Suprapubic skin (tissue), 4 donors: ENCODE data around the gene BRK1. TPM values are rescaled to one million over a fixed set of nuclear protein-coding genes. Genes with fewer than 3 reads are reported as not detected.
"Not testable (repeated sequence)": the region's sequence is repeated elsewhere in the genome, so short reads cannot be mapped to it uniquely, and the experiment has no call there.

Experiments used
- DNase-seq, 2 donors: peaks; one replicate each; pipeline ENCODE4 v3.0.0-alpha.2; 2019; ENCODE audit warnings: low spot score in 2 of 2
- H3K27ac ChIP-seq: fragments of 200-600 bp; sonication (generic); one replicate; pipeline ENCODE4 v1.5.1; 2019
- H3K27me3 ChIP-seq: fragments of 200-600 bp; sonication (generic); one replicate; pipeline ENCODE4 v1.5.1; 2019
- H3K36me3 ChIP-seq: fragments of 200-600 bp; sonication (generic); one replicate; pipeline ENCODE4 v1.5.1; 2019
- H3K4me1 ChIP-seq: fragments of 200-600 bp; sonication (generic); one replicate; pipeline ENCODE4 v1.5.1; 2019
- H3K4me3 ChIP-seq: fragments of 200-600 bp; sonication (generic); one replicate; pipeline ENCODE4 v1.5.1; 2019; ENCODE audit warnings: mild to moderate bottlenecking
- H3K9me3 ChIP-seq: fragments of 200-600 bp; sonication (generic); one replicate; pipeline ENCODE4 v1.5.1; 2019
- EP300 ChIP-seq: sonication (generic); formaldehyde crosslinking; IDR thresholded peaks from one replicate; pipeline ENCODE4 v1.6.1; 2017; ENCODE audit warnings: antibody characterized with exemption
- POLR2A ChIP-seq, 2 donors: fragments of 450-650 bp; IDR thresholded peaks; one replicate each; pipeline ENCODE4 v1.6.1; 2017; ENCODE audit warnings: antibody characterized with exemption in 2 of 2, mild to moderate bottlenecking in 2 of 2, moderate library complexity in 2 of 2
- POLR2AphosphoS5 ChIP-seq, 3 donors: sonication (generic); formaldehyde crosslinking; IDR thresholded peaks; one replicate each; pipeline ENCODE4 v1.6.1; 2017; ENCODE audit warnings: antibody characterized with exemption in 3 of 3
- WGBS: methylation state at CpG from one replicate; pipeline ENCODE4 v1.1.5; 2018; 5-methylcytosine and 5-hydroxymethylcytosine counted together
- total RNA-seq, 4 donors: library from RNA; depleted of rRNA; stranded (reverse); fragments of >200 nt; gene quantifications; one replicate each; pipeline ENCODE4 v1.1.0, GENCODE V29; 2016
- TF ChIP-seq, protein P1 (sequence below), 2 donors: fragments of 200-600 bp in 1 of 2; fragments of 450-650 bp in 1 of 2; sonication (generic) in 1 of 2; IDR thresholded peaks; one replicate each; pipeline ENCODE4 v1.5.1; 2016 to 2019; ENCODE audit warnings: antibody characterized with exemption in 2 of 2, mild to moderate bottlenecking in 1 of 2, moderate library complexity in 1 of 2

The BRK1 gene
- total RNA-seq = 100 to 1,000 TPM in 1 of 4 donors, 10 to 100 TPM in 3; 51.7 to 101 (median 83.9) TPM

DNA sequence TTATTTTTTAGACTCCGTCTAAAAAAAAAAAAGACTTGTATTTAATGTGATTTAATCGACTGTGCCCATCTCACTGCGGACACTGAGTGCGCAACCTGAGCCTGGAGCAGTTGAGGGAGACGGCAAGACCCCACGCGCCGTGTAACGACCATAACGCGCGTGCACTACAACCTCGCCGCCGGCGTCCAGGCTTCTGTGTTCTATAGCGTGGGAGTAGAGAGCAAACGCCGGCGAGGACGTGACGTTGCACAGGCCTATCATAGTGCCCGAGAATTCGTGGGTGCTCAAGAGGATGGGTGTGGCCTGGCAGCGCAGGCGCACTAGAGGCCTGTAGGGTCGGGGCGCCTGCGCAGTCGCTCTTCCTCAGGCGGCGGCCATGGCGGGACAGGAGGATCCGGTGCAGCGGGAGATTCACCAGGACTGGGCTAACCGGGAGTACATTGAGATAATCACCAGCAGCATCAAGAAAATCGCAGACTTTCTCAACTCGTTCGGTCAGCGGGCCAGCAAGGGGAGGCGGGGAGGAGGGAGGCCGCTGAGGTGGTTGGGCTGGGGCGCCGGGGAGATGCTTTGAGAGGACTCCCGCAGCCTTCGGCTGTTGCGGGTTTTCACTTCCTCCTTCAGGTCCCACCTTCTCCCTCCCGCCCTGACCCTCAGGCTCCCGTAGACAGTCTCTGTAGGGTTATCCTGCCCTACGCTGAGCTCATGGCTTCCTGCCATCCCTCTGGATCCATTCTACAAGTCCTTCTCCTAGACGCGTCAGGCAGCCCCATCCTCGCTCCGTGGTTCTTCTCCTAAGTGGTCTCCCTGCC, at the start of gene BRK1:
Gene BRK1 (plus strand): TSS at position 350 of the 812 bp plus-strand sequence. CDS start 27 bp downstream, at position 377.
- Histone ChIP-seq H3K9me3 (no peaks in the 10 kb centered on the region), H3K4me3 (peak within 1 kb of the TSS; percentile 98), H3K27ac (peak within 1 kb of the TSS; percentile 81), H3K27me3 (no peaks in the 10 kb centered on the region), H3K36me3 (peaks cover 5% of the 10 kb centered on the region), H3K4me1 (peaks cover 29% of the 10 kb centered on the region)
- TF ChIP-seq POLR2A (IDR thresholded peaks at IDR 0.05) = peak in 1 of 2 donors; percentile 76
- TF ChIP-seq, protein P1, sequence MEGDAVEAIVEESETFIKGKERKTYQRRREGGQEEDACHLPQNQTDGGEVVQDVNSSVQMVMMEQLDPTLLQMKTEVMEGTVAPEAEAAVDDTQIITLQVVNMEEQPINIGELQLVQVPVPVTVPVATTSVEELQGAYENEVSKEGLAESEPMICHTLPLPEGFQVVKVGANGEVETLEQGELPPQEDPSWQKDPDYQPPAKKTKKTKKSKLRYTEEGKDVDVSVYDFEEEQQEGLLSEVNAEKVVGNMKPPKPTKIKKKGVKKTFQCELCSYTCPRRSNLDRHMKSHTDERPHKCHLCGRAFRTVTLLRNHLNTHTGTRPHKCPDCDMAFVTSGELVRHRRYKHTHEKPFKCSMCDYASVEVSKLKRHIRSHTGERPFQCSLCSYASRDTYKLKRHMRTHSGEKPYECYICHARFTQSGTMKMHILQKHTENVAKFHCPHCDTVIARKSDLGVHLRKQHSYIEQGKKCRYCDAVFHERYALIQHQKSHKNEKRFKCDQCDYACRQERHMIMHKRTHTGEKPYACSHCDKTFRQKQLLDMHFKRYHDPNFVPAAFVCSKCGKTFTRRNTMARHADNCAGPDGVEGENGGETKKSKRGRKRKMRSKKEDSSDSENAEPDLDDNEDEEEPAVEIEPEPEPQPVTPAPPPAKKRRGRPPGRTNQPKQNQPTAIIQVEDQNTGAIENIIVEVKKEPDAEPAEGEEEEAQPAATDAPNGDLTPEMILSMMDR (IDR thresholded peaks at IDR 0.05) = no peak
- no peak for TF ChIP-seq EP300
- peak in 1 of 3 donors; percentile 6 for TF ChIP-seq POLR2AphosphoS5 (IDR thresholded peaks at IDR 0.05)
- WGBS = under 1% methylated on average over 44 of the region's 54 CpGs
- DNase-seq = peak; percentile 97

DNA sequence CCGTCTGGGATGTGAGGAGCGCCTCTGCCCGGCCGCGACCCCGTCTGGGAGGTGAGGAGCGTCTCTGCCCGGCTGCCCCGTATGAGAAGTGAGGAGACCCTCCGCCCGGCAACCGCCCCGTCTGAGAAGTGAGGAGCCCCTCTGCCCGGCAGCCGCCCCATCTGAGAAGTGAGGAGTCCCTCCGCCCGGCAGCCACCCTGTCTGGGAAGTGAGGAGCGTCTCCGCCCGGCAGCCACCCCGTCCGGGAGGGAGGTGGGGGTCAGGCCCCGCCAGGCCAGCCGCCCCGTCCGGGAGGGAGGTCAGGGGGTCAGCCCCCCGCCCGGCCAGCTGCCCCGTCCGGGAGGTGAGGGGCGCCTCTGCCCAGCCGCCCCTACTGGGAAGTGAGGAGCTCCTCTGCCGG, 45.4 kb upstream of the BRK1 start:
- not testable (repeated sequence) for H3K4me1 ChIP-seq, H3K27me3 ChIP-seq, H3K36me3 ChIP-seq, DNase-seq, H3K4me3 ChIP-seq, H3K9me3 ChIP-seq, H3K27ac ChIP-seq
- no CpG with 5 or more reads among the region's 33 CpGs for WGBS

DNA sequence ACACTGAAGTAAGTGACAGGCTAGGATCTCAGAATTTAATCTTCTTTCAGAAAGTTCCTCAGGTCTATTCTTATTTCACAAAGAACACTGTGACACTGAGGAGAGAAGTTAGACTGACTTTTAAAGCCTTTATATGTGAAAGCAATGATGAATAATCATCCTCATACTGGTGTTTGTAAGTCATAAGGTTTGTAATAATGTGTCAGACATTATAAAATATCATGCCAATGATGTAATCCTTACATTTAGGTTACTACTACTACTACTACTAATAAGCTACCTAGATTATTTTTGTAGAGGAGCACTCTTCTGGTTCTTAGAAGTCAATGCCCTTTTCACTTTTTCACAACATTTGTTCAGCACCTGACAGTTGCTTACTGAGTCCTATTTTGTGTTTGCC, 40.8 kb upstream of the BRK1 start:
- DNase-seq = no peak
- H3K27me3 ChIP-seq = no peaks in the 10 kb centered on the region
- no peaks in the 10 kb centered on the region for H3K9me3 ChIP-seq
- TF ChIP-seq, protein P1 (IDR thresholded peaks at IDR 0.05) = no peak
- no peak for TF ChIP-seq EP300
- TF ChIP-seq POLR2AphosphoS5 (IDR thresholded peaks at IDR 0.05) = no peak
- TF ChIP-seq POLR2A (IDR thresholded peaks at IDR 0.05) = no peak
- no peaks in the 10 kb centered on the region for H3K36me3 ChIP-seq
- H3K4me3 ChIP-seq = no peak overlapping the region
- no peak overlapping the region for H3K27ac ChIP-seq
- no peaks in the 10 kb centered on the region for H3K4me1 ChIP-seq

DNA sequence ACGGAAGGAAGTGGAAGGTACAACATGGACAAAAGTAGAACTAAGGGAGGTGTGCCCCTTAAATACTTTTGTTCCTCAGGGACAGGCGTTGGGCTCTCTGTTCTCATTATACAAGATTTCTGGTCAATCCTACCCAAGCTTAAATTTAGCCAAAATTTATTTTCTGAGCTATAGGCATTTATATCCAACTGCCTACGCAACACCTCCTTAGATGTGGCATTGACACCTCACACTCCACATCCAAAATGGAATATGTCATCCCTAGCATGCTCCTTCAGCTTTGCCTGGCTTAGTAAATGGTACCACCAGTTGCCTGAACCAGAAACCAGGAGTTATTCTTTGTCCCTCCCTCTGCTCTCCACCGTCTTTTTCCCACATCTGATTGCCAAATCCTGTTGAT, 33.6 kb upstream of the BRK1 start:
- no peak overlapping the region for H3K27ac ChIP-seq
- no peak for DNase-seq
- no peak overlapping the region for H3K4me3 ChIP-seq
- WGBS = 88% methylated on average over 4 of the region's 4 CpGs
- no peaks in the 10 kb centered on the region for H3K36me3 ChIP-seq
- H3K27me3 ChIP-seq = no peaks in the 10 kb centered on the region
- TF ChIP-seq EP300 (no peak), POLR2A (IDR thresholded peaks at IDR 0.05) (no peak), POLR2AphosphoS5 (IDR thresholded peaks at IDR 0.05) (no peak)
- TF ChIP-seq, protein P1 (IDR thresholded peaks at IDR 0.05) = no peak
- no peaks in the 10 kb centered on the region for H3K9me3 ChIP-seq
- peaks cover 8% of the 10 kb centered on the region for H3K4me1 ChIP-seq

DNA sequence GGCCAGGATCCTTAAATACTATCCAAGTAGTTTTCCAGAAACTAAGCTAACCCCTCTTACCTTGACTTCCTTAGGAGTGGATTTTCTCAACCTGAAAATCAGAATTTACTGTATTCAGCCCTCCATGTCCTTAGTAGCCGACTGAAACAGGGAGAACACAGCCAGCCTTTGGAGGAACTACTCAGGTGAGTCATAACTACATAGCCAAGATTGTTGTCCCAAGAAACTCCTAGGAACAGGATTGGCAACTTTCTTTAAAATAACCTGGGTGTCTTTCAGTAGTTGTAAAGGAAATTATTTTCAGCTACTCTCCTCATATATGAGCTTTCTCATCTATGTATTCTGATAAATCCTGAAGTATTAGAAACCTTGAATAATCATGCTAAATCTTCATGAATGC, 29.7 kb upstream of the BRK1 start:
- DNase-seq = no peak
- H3K4me3 ChIP-seq = no peak overlapping the region
- H3K4me1 ChIP-seq = peaks cover 8% of the 10 kb centered on the region
- 58% methylated on average over 1 of the region's 1 CpG for WGBS
- no peaks in the 10 kb centered on the region for H3K27me3 ChIP-seq
- H3K36me3 ChIP-seq = no peaks in the 10 kb centered on the region
- no peak overlapping the region for H3K27ac ChIP-seq
- no peak for TF ChIP-seq POLR2A (IDR thresholded peaks at IDR 0.05)
- no peak for TF ChIP-seq POLR2AphosphoS5 (IDR thresholded peaks at IDR 0.05)
- TF ChIP-seq EP300 = no peak
- H3K9me3 ChIP-seq = no peaks in the 10 kb centered on the region

DNA sequence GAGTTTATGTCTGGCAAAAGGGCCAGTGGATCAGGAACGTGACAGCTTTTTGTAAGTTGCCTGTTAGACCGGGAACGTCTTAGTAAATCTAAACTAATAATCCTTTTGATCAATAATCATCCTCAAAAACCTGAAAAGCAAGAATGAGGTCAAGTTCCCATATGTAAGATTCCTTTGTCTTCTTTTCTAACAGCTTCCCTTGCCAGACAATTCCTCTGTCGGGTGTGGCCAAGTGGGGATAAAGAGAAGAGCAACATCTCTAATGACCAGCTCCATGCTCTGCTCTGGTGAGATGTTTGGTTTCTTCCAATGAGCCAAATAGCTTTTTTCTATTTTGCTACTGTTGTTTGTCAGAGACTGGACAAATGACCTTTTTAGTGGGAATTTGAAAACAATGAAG, 27.2 kb upstream of the BRK1 start:
- peaks cover 8% of the 10 kb centered on the region for H3K4me1 ChIP-seq
- H3K9me3 ChIP-seq = no peaks in the 10 kb centered on the region
- DNase-seq = no peak
- H3K4me3 ChIP-seq = no peak overlapping the region
- no peaks in the 10 kb centered on the region for H3K36me3 ChIP-seq
- 72% methylated on average over 4 of the region's 4 CpGs for WGBS
- no peak overlapping the region for H3K27ac ChIP-seq
- H3K27me3 ChIP-seq = no peaks in the 10 kb centered on the region
- TF ChIP-seq EP300 (no peak), POLR2AphosphoS5 (IDR thresholded peaks at IDR 0.05) (no peak), POLR2A (IDR thresholded peaks at IDR 0.05) (no peak)
- TF ChIP-seq, protein P1 (IDR thresholded peaks at IDR 0.05) = no peak
